HEK293 (cell line): ENCODE results near the gene CARD11.

Source experiments
- CTCF ChIA-PET: fragments of 350-600 bp; formaldehyde crosslinking; extraction: SDS; loops from one replicate; lab custom pipeline; 2021; ENCODE audit warnings: antibody characterized with exemption; lab: Yijun Ruan, JAX
- POLR2A ChIA-PET: fragments of 300-600 bp; formaldehyde crosslinking; extraction: SDS; loops from one replicate; lab custom pipeline; 2020; ENCODE audit warnings: antibody characterized with exemption, inconsistent platforms; lab: Yijun Ruan, JAX
- H3K27ac ChIP-seq: fragments of 200-500 bp; sonication (Bioruptor generic); 2 replicates; pipeline ENCODE4 v1.5.1; 2014; ENCODE audit warnings: low read depth, low read length, control low read depth, inconsistent platforms; ENCODE audit errors: extremely low read depth
- H3K36me3 ChIP-seq, 2 experiments: fragments of 200-500 bp in 1 of 2; sonication (Bioruptor generic) in 1 of 2; 1 replicate in 1 of 2; 2 replicates in 1 of 2; pipeline ENCODE4 v1.5.1; 2014 to 2017; ENCODE audit warnings: inconsistent platforms in 2 of 2, low read length in 2 of 2; ENCODE audit not compliant: control insufficient read depth in 2 of 2, insufficient read depth in 1 of 2
- H3K4me1 ChIP-seq: fragments of 200-500 bp; sonication (Bioruptor generic); 2 replicates; pipeline ENCODE4 v1.5.1; 2014; ENCODE audit warnings: mild to moderate bottlenecking, low read length, inconsistent platforms; ENCODE audit not compliant: control insufficient read depth, insufficient read depth
- H3K4me3 ChIP-seq: 2 replicates; pipeline ENCODE4 v1.5.1; 2011; ENCODE audit warnings: low read depth, mild to moderate bottlenecking, control low read depth, low read length, moderate library complexity
- H3K9me3 ChIP-seq: fragments of 200-500 bp; sonication (Bioruptor generic); 2 replicates; pipeline ENCODE4 v1.5.1; 2014; ENCODE audit warnings: low read depth, low read length, inconsistent platforms; ENCODE audit not compliant: control insufficient read depth, insufficient read depth
- FEZF1 ChIP-seq: fragments of 450-650 bp; formaldehyde crosslinking; IDR thresholded peaks from 2 replicates; pipeline ENCODE4 v1.5.1; 2016; ENCODE audit warnings: missing biosample characterization, missing genetic modification characterization
- PATZ1 ChIP-seq: fragments of 450-650 bp; formaldehyde crosslinking; IDR thresholded peaks from 2 replicates; pipeline ENCODE4 v1.5.1; 2016; ENCODE audit warnings: missing biosample characterization, missing genetic modification characterization
- TCF7L2 ChIP-seq: IDR thresholded peaks from 2 replicates; pipeline ENCODE4 v1.6.1; 2011; ENCODE audit warnings: low read depth, mild to moderate bottlenecking, inconsistent platforms, low read length, moderate library complexity, borderline replicate concordance
- ZBTB10 ChIP-seq: fragments of 450-650 bp; formaldehyde crosslinking; IDR thresholded peaks from 2 replicates; pipeline ENCODE4 v1.5.1; 2016; ENCODE audit warnings: missing biosample characterization, missing genetic modification characterization
- ZBTB20 ChIP-seq: fragments of 450-650 bp; formaldehyde crosslinking; IDR thresholded peaks from 2 replicates; pipeline ENCODE4 v1.5.1; 2016; ENCODE audit warnings: missing biosample characterization, missing genetic modification characterization
- ZNF175 ChIP-seq: fragments of 450-650 bp; formaldehyde crosslinking; IDR thresholded peaks from 2 replicates; pipeline ENCODE4 v1.5.1; 2016; ENCODE audit warnings: missing biosample characterization, missing genetic modification characterization
- ZNF239 ChIP-seq: fragments of 450-650 bp; formaldehyde crosslinking; IDR thresholded peaks from 2 replicates; pipeline ENCODE4 v1.5.1; 2016; ENCODE audit warnings: missing biosample characterization, missing genetic modification characterization
- ZNF266 ChIP-seq: fragments of 450-650 bp; formaldehyde crosslinking; IDR thresholded peaks from 2 replicates; pipeline ENCODE4 v1.5.1; 2016; ENCODE audit warnings: missing biosample characterization, missing genetic modification characterization, low read depth
- ZNF274 ChIP-seq, 2 experiments: fragments of 200-500 bp in 1 of 2; fragments of 450-650 bp in 1 of 2; sonication (Bioruptor generic) in 1 of 2; formaldehyde crosslinking in 1 of 2; IDR thresholded peaks; 2 replicates each; pipeline versions ENCODE4 v1.5.1 to v1.6.1; 2014 to 2016; ENCODE audit warnings: borderline replicate concordance in 1 of 2, inconsistent platforms in 1 of 2, low read length in 1 of 2, missing biosample characterization in 1 of 2, missing genetic modification characterization in 1 of 2
- ZNF280D ChIP-seq: fragments of 450-650 bp; formaldehyde crosslinking; IDR thresholded peaks from 2 replicates; pipeline ENCODE4 v1.5.1; 2016; ENCODE audit warnings: missing biosample characterization, missing genetic modification characterization
- ZNF292 ChIP-seq: fragments of 450-650 bp; formaldehyde crosslinking; IDR thresholded peaks from 2 replicates; pipeline ENCODE4 v1.5.1; 2016; ENCODE audit warnings: low read depth, missing biosample characterization, missing genetic modification characterization, borderline replicate concordance
- ZNF366 ChIP-seq: fragments of 450-650 bp; formaldehyde crosslinking; conservative IDR thresholded peaks from 2 replicates; pipeline ENCODE4 v1.5.1; 2016; ENCODE audit warnings: missing biosample characterization, missing genetic modification characterization
- ZNF473 ChIP-seq: fragments of 450-650 bp; formaldehyde crosslinking; IDR thresholded peaks from 2 replicates; pipeline ENCODE4 v1.5.1; 2017; ENCODE audit warnings: missing biosample characterization, missing genetic modification characterization
- ZNF600 ChIP-seq: fragments of 450-650 bp; formaldehyde crosslinking; IDR thresholded peaks from 2 replicates; pipeline ENCODE4 v1.5.1; 2016; ENCODE audit warnings: missing biosample characterization, missing genetic modification characterization
- ZNF701 ChIP-seq: fragments of 450-650 bp; formaldehyde crosslinking; IDR thresholded peaks from 2 replicates; pipeline ENCODE4 v1.5.1; 2016; ENCODE audit warnings: missing biosample characterization, missing genetic modification characterization
- ZNF707 ChIP-seq: fragments of 450-650 bp; formaldehyde crosslinking; IDR thresholded peaks from 2 replicates; pipeline ENCODE4 v1.5.1; 2016; ENCODE audit warnings: missing biosample characterization, missing genetic modification characterization
- ZNF792 ChIP-seq: fragments of 450-650 bp; formaldehyde crosslinking; IDR thresholded peaks from 2 replicates; pipeline ENCODE4 v1.5.1; 2016; ENCODE audit warnings: missing biosample characterization, missing genetic modification characterization
- TF ChIP-seq, protein P1 (sequence below): fragments of 450-650 bp; formaldehyde crosslinking; IDR thresholded peaks from 2 replicates; pipeline ENCODE4 v1.5.1; 2016; ENCODE audit warnings: missing biosample characterization, missing genetic modification characterization, borderline replicate concordance

Gene CARD11

GRCh38 chr7:3000566-3000965 lies 43.1 kb downstream of the CARD11 start:
- Histone ChIP-seq H3K27ac (no peak overlapping the region), H3K4me3 (no peak overlapping the region), H3K36me3 (no peaks in the 10 kb centered on the region), H3K9me3 (no peaks in the 10 kb centered on the region), H3K4me1 (no peaks in the 10 kb centered on the region)
- POLR2A ChIA-PET = no interaction called here
- CTCF ChIA-PET = no interaction called here
- no peak for TF ChIP-seq FEZF1 (tag by site-specific recombination)
- TF ChIP-seq ZBTB20 = no peak
- TF ChIP-seq ZNF707 (tag by site-specific recombination) = no peak
- TF ChIP-seq, protein P1, sequence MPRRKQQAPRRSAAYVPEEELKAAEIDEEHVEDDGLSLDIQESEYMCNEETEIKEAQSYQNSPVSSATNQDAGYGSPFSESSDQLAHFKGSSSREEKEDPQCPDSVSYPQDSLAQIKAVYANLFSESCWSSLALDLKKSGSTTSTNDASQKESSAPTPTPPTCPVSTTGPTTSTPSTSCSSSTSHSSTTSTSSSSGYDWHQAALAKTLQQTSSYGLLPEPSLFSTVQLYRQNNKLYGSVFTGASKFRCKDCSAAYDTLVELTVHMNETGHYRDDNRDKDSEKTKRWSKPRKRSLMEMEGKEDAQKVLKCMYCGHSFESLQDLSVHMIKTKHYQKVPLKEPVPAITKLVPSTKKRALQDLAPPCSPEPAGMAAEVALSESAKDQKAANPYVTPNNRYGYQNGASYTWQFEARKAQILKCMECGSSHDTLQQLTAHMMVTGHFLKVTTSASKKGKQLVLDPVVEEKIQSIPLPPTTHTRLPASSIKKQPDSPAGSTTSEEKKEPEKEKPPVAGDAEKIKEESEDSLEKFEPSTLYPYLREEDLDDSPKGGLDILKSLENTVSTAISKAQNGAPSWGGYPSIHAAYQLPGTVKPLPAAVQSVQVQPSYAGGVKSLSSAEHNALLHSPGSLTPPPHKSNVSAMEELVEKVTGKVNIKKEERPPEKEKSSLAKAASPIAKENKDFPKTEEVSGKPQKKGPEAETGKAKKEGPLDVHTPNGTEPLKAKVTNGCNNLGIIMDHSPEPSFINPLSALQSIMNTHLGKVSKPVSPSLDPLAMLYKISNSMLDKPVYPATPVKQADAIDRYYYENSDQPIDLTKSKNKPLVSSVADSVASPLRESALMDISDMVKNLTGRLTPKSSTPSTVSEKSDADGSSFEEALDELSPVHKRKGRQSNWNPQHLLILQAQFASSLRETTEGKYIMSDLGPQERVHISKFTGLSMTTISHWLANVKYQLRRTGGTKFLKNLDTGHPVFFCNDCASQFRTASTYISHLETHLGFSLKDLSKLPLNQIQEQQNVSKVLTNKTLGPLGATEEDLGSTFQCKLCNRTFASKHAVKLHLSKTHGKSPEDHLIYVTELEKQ (tag by site-specific recombination) = no peak
- no peak for TF ChIP-seq TCF7L2
- TF ChIP-seq ZNF473 (tag by site-specific recombination) = no peak
- TF ChIP-seq ZNF274 (IDR thresholded peaks at IDR 0.05; ENCODE audit: low read length) = no peak
- no peak for TF ChIP-seq ZNF274 (tag by site-specific recombination; IDR thresholded peaks at IDR 0.05; ENCODE audit: borderline replicate concordance)
- no peak for TF ChIP-seq ZNF701 (tag by site-specific recombination)
- no peak for TF ChIP-seq ZNF239 (tag by site-specific recombination)
- TF ChIP-seq ZNF266 (tag by site-specific recombination) = no peak
- TF ChIP-seq ZNF280D (tag by site-specific recombination) = no peak
- TF ChIP-seq PATZ1 = no peak
- TF ChIP-seq ZNF366 (tag by site-specific recombination) = no peak
- no peak for TF ChIP-seq ZNF175 (tag by site-specific recombination)
- no peak for TF ChIP-seq ZNF600
- no peak for TF ChIP-seq ZNF292
- TF ChIP-seq ZNF792 = no peak
- no peak for TF ChIP-seq ZBTB10 (tag by site-specific recombination)
